ENCODE data around the gene FLII. TPM values are rescaled to one million over a fixed set of nuclear protein-coding genes. Genes with fewer than 3 reads are reported as not detected.

The FLII gene
- total and polyA plus RNA-seq, 2 of the 8 experiments (the other 6 are each of a cell fraction or from before 2014, with no cell fraction given): 300 to 549 TPM

DNA sequence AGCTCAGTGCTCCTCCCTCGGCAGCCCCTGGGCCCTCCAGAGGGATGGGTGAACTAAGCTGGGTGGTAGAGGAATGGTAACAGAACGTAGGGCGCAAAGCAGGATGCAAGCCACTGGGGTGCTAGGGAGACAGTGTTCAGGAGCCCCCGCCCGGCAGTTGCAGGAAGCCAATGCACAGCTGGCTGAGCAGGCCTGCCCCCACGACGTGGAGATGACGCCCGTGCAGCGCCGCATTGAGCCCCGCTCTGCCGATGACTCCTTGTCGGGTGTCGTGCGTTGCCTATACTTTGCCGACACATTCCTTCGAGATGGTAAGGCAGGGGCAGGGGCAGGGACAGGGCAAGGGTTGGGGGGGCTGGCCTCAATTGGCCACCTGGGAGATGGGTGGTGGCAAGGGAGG, 20.2 kb downstream of the FLII start:
- no peak overlapping the region for H2BK120ac ChIP-seq (replicated peaks; ENCODE audit: low read depth, low read length)
- WGBS, 2 experiments (ENCODE audit: extremely low coverage in 1 of 2, insufficient coverage in 1 of 2, insufficient read length in 1 of 2, insufficient replicate concordance in 2 of 2, low coverage in 1 of 2, low lambda C conversion rate in 2 of 2, missing lambda C conversion rate in 1 of 2): 91% methylated on average over 18 of the region's 18 CpGs; no CpG with 5 or more reads in 1 of the 2 experiments
- ChIA-PET CTCF (ENCODE audit: partially characterized antibody) (interaction anchor here (0.9 to 2.1 kb wide), 3 partner anchors 11 to 28 kb away, joined by 4 to 6 read pairs (median 6); no protein-coding TSS in a partner anchor), POLR2A (ENCODE audit: partially characterized antibody) (interaction anchor here (1.1 to 13.9 kb wide), 4 partner anchors 8 to 83 kb away, joined by 3 to 171 read pairs (median 4); partner anchors contain the start of genes FLII and MIEF2)
- TF ChIP-seq RAD21 (IDR thresholded peaks at IDR 0.05 in 1 of 2, conservative IDR thresholded peaks at IDR 0.05 in 1 of 2; ENCODE audit: low read depth in 2 of 2, low read length in 2 of 2): no peak
- TF ChIP-seq JUND (IDR thresholded peaks at IDR 0.05; ENCODE audit: low read length): no peak
- TF ChIP-seq NRF1 (IDR thresholded peaks at IDR 0.05; ENCODE audit: low read depth, low read length): no peak
- no peak for TF ChIP-seq BRCA1 (IDR thresholded peaks at IDR 0.05; ENCODE audit: low read depth, low read length)
- no peak for TF ChIP-seq GABPA (IDR thresholded peaks at IDR 0.05; ENCODE audit: borderline replicate concordance, insufficient read depth, low read length)
- FAIRE-seq: no peak
- no peak overlapping the region for H3K14ac ChIP-seq (ENCODE audit: insufficient read length)
- no peak overlapping the region for H2AK5ac ChIP-seq (ENCODE audit: low read depth, low read length)
- DNase-seq (ENCODE audit: low read depth in 1 of 2, low spot score in 2 of 2): no peak
- no peak overlapping the region for H4K8ac ChIP-seq (ENCODE audit: extremely low read depth, insufficient read depth, low read length)
- H3K36me3 ChIP-seq (ENCODE audit: control insufficient read depth in 2 of 4, insufficient read depth in 4 of 4, low read length in 3 of 4): peaks cover 25 to 64% (median 50%) of the 10 kb centered on the region in 4 experiments; a peak in 7 of 8 replicates
- no peak overlapping the region for H3K23ac ChIP-seq (ENCODE audit: insufficient read length)
- no peak overlapping the region for H2BK12ac ChIP-seq (ENCODE audit: low read depth, low read length)
- no peaks in the 10 kb centered on the region for H3K9me3 ChIP-seq (ENCODE audit: insufficient read depth in 2 of 2, low read depth in 1 of 2, low read length in 1 of 2)
- no peaks in the 10 kb centered on the region for H3K79me2 ChIP-seq (ENCODE audit: control insufficient read depth in 1 of 2, insufficient read depth in 2 of 2, low read length in 2 of 2)
- H2BK20ac ChIP-seq (ENCODE audit: low read length): no peak overlapping the region
- no peak overlapping the region for H2AFZ ChIP-seq (ENCODE audit: low read length)
- no peak overlapping the region for H4K91ac ChIP-seq (replicated peaks; ENCODE audit: insufficient read length, low read length)
- H3K27me3 ChIP-seq (replicated peaks in 1 of 4; ENCODE audit: control insufficient read depth in 3 of 4, extremely low read depth in 1 of 4, insufficient read depth in 3 of 4, low read length in 3 of 4): peaks cover 0 to 2% (median 0%) of the 10 kb centered on the region in 4 experiments; a peak in 1 of 7 replicates
- H2BK5ac ChIP-seq (ENCODE audit: low read depth, low read length): no peak overlapping the region
- H3K23me2 ChIP-seq (ENCODE audit: low read depth, low read length): no peaks in the 10 kb centered on the region
- H4K20me1 ChIP-seq (replicated peaks in 1 of 2; ENCODE audit: control insufficient read depth in 1 of 2, insufficient read depth in 2 of 2, low read length in 2 of 2): peaks cover 6 to 21% of the 10 kb centered on the region in 2 experiments
- H3K4me2 ChIP-seq (ENCODE audit: insufficient read depth in 1 of 2, low read depth in 2 of 2, low read length in 2 of 2): no peak overlapping the region
- H3K79me1 ChIP-seq (ENCODE audit: low read depth, low read length): no peaks in the 10 kb centered on the region
- no peaks in the 10 kb centered on the region; a peak in 1 of 7 replicates for H3K4me1 ChIP-seq (replicated peaks in 1 of 4; ENCODE audit: control insufficient read depth in 3 of 4, insufficient read depth in 4 of 4, low read length in 3 of 4)
- no peak overlapping the region for H3K18ac ChIP-seq (ENCODE audit: extremely low read depth, low read length)
- no peak overlapping the region for H3K27ac ChIP-seq (ENCODE audit: low read depth, low read length)
- no peak overlapping the region for H3K56ac ChIP-seq (replicated peaks; ENCODE audit: insufficient read length, low read depth, low read length)
- no peak overlapping the region for H4K5ac ChIP-seq (ENCODE audit: insufficient read length, low read depth, low read length)
- no peak overlapping the region for H2BK15ac ChIP-seq (ENCODE audit: low read length)
- H3K4me3 ChIP-seq (ENCODE audit: extremely low read depth in 1 of 4, insufficient read depth in 2 of 4, low read depth in 3 of 4, low read length in 4 of 4): no peak overlapping the region
- no peak overlapping the region for H3K4ac ChIP-seq (replicated peaks; ENCODE audit: insufficient read length, low read depth, low read length)
- no peak overlapping the region for H3K9ac ChIP-seq (replicated peaks in 1 of 4; ENCODE audit: extremely low read depth in 1 of 4, low read depth in 3 of 4, low read length in 3 of 4)
